ENCODE measurements around the gene GRB10.

GRB10 gene

DNA sequence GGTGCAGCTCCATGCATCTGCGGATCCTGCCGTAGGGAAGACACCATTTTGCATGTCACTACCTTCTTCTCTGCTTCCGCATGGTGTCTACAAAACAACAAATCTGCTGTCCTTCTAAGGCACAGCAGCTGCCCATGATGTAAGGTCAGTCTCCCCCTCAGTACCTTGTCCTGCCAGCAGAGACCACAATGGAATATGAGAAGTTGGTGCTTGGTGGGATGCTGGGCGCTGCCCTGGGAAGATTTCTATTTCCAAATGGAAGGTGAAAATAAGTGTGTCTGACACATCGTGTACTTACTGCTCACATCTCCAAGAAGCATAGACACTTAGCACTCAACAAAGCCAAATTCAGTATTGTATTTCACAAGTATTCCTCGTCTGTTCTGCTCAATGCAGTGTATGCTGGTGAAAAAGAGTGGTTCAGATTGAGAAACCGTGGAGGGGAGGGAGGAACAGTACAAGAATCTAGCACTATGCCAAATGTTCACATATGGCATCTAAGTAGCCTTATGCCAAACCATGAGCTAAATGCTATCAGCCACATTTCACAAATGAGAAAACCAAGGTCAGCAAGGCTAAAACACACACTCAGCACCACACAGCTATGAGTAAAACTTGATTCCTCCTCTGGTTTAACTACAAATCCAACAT is 95.0 kb downstream of the GRB10 start:
- Histone ChIP-seq H3K27me3 (replicated peaks) (no peaks in the 10 kb centered on the region), H3K36me3 (replicated peaks) (peaks cover 9% of the 10 kb centered on the region), H3K27ac (no peak overlapping the region), H3K4me3 (ENCODE audit: low read depth, low read length) (no peak overlapping the region)
- TF ChIP-seq, protein P1, sequence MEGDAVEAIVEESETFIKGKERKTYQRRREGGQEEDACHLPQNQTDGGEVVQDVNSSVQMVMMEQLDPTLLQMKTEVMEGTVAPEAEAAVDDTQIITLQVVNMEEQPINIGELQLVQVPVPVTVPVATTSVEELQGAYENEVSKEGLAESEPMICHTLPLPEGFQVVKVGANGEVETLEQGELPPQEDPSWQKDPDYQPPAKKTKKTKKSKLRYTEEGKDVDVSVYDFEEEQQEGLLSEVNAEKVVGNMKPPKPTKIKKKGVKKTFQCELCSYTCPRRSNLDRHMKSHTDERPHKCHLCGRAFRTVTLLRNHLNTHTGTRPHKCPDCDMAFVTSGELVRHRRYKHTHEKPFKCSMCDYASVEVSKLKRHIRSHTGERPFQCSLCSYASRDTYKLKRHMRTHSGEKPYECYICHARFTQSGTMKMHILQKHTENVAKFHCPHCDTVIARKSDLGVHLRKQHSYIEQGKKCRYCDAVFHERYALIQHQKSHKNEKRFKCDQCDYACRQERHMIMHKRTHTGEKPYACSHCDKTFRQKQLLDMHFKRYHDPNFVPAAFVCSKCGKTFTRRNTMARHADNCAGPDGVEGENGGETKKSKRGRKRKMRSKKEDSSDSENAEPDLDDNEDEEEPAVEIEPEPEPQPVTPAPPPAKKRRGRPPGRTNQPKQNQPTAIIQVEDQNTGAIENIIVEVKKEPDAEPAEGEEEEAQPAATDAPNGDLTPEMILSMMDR (IDR thresholded peaks at IDR 0.05; ENCODE audit: low read depth, low read length, missing control alignments): no peak
- in situ Hi-C loops (cut with HindIII; ENCODE audit: low pct_ligation_motif_present, low sequenced_read_pairs): no loop called here
- no peak for DNase-seq

DNA sequence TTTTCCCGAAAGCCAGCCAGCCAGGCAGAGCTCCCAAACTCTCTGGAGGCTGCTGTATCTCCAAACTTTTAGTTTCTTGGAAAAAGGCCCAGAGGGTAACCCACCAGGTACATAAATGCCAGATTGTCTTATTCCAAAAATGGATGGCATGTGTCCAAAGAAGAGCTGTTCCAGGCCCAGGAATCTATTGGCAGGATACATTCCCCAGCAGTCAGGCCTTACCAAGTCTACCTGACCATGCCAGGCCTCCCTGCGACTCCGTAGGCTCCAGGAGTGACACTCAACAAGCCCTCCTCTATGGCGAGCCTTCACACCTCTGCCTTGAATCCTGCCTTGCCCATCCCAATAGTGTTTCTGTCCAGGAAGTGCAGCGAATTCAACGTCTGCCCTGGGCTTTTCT is 95.6 kb downstream of the GRB10 start:
- TF ChIP-seq, protein P1 (IDR thresholded peaks at IDR 0.05; ENCODE audit: low read depth, low read length, missing control alignments): no peak
- in situ Hi-C loops (cut with HindIII; ENCODE audit: low pct_ligation_motif_present, low sequenced_read_pairs): no loop called here
- DNase-seq: no peak
- Histone ChIP-seq H3K4me3 (ENCODE audit: low read depth, low read length) (no peak overlapping the region), H3K27me3 (replicated peaks) (no peaks in the 10 kb centered on the region), H3K27ac (no peak overlapping the region), H3K36me3 (replicated peaks) (peaks cover 9% of the 10 kb centered on the region)

DNA sequence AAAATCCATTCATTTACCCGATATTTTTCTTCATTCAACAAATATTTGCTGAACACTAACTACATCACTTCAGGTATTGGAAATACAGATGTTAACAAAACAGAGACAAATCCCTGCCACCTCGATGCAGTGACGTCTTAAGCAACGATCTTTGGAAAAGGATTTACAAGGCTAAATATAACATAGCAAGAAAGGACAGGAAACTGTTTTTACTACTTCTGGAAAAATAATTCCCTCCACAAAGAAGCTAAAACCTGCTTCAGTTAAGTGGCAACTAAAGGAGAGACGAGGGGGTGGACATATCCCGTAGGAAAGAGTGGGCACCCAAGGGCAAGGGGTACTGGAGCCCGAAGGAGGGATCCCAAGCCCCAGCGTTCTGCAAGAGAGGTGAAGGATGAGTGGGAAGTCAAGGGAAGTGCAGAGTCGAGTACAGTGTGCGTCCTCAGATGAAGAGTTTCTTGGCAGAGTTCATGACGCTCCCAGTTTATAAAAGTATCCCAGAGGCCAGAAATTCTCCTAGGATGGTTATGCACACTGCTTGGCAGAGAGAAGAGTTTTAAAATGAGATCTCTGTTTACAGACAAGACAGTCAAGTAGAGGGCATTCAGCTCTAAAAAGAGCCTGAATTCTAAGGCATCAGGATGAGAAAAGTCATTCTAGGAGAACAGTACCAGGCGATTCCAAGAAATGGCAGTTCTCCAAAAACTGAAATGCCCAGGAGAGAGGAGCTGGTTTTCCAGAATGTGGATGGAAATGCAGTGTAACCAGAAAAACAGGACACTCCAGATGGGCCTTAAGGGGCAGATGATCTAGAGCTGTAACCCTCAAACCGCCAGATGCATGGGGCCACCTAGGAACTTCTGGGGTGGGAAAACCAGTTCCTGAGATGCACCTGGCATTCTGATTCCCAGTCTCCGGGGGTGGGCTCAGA is 97.3 kb downstream of the GRB10 start:
- Histone ChIP-seq H3K36me3 (replicated peaks) (peaks cover 9% of the 10 kb centered on the region), H3K4me3 (ENCODE audit: low read depth, low read length) (no peak overlapping the region), H3K27ac (no peak overlapping the region), H3K27me3 (replicated peaks) (no peaks in the 10 kb centered on the region)
- TF ChIP-seq, protein P1 (IDR thresholded peaks at IDR 0.05; ENCODE audit: low read depth, low read length, missing control alignments): no peak
- DNase-seq: no peak
- in situ Hi-C loops (cut with HindIII; ENCODE audit: low pct_ligation_motif_present, low sequenced_read_pairs): no loop called here

DNA sequence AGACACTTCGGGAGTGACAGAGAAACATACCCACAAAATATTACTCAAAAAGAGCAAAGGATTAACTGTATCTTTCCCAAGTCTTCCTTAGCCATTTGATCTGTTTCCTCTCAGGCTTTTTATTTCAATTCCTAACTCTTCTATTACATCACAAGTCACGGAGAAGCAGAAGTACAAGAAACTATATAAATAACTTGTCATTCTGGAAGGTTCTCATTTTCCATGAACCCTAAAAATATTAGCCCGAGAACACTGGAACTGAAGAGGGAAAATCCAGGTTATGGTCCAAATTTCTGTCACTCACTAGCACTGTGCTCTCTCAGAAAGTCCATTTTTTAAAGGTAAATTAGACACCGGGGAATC is 98.0 kb downstream of the GRB10 start:
- DNase-seq: no peak
- H3K36me3 ChIP-seq (replicated peaks): peaks cover 9% of the 10 kb centered on the region
- in situ Hi-C loops (cut with HindIII; ENCODE audit: low pct_ligation_motif_present, low sequenced_read_pairs): no loop called here
- TF ChIP-seq, protein P1 (IDR thresholded peaks at IDR 0.05; ENCODE audit: low read depth, low read length, missing control alignments): no peak
- no peaks in the 10 kb centered on the region for H3K27me3 ChIP-seq (replicated peaks)
- no peak overlapping the region for H3K27ac ChIP-seq
- H3K4me3 ChIP-seq (ENCODE audit: low read depth, low read length): no peak overlapping the region

DNA sequence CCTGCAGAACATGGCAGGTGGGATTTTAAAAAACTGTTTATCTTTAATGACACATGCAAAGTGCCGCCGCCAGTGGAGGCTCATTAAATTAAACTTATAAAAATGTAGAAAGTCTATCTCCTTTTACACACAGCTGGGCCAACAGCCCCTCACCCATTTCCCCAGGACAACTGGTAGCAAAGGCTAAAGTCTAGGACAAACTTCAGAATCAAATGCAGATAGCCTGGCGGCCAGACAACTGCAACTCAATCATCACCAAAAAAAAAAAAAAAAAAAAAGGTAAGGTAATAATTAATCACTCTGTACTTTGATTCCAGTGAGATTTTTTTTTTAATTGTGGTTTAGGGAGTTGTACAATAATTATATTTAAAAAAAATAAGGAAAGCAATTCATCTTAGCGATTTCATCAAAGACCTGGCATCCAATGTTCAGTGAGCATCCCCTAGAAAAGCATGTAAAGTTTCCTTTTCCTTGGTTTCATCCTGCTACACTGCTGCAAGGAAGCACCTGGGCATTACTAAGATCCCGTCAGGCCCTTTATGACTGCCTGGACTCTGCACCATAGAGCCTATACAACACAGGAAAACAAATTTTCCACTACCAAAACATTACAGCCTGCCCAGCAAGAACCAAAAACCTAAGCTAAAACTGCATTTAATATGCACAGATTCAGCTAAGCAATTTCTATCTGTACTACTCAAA is 98.5 kb downstream of the GRB10 start:
- Histone ChIP-seq H3K27me3 (replicated peaks) (no peaks in the 10 kb centered on the region), H3K36me3 (replicated peaks) (peaks cover 9% of the 10 kb centered on the region), H3K4me3 (ENCODE audit: low read depth, low read length) (no peak overlapping the region), H3K27ac (no peak overlapping the region)
- DNase-seq: no peak
- TF ChIP-seq, protein P1 (IDR thresholded peaks at IDR 0.05; ENCODE audit: low read depth, low read length, missing control alignments): no peak
- in situ Hi-C loops (cut with HindIII; ENCODE audit: low pct_ligation_motif_present, low sequenced_read_pairs): no loop called here
